ENCODE data around the gene JADE3.
"Not testable (repeated sequence)": the region's sequence is repeated elsewhere in the genome, so short reads cannot be mapped to it uniquely, and the experiment has no call there.

The JADE3 gene

DNA sequence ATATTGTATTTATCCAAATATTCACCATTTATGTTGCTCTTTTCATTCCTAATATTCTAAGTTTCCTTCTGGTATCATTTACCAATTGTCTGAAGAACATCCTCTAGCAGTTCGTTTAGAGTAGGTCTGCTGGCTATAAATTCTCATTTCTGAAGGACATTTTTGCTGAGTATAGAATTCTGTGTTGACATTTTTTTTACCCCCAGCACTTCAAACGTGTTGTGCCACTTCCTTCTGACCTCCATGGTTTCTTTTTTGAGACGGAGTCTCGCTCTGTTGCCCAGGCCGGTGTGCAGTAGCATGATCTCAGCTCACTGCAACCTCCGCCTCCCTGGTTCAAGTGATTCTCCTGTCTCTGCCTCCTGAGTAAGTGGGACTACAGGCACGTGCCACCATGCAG lies 26.4 kb downstream of the JADE3 start:
- no peak for DNase-seq

DNA sequence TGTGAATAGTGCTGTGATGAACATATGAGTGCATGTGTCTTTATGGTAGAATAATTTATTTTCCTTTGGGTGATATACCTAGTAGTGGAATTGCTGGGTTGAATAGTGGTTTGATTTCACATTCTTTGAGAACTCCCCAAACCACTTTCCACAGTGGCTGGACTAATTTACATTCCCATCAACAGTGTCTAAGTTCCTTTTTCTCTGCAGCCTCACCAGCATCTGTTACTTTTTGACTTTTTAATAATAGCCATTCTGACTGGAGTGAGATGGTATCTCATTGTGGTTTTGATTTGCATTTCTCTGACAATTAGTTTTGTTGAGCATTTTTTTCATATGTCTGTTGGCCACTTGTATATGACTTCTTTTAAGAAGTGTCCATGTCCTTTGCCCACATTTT lies 29.1 kb downstream of the JADE3 start:
- no peak for DNase-seq

DNA sequence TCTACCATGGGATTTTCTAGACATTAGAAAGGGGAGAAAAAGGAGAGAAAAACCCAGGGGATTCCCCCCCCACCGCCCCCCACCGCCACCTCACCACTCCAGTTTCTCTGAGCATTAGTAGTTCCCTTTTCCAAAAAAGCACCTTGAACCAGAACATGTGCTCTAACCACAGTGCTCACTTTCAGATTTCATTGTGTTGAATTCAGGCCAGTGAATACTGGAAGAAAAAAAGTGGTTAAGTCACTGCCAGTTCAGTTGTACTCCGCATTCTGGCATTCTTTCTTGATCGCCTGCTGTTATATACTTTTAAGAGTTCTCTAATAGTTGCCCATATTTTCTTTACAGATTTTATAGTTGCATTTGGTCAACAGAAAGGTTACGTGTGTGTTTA lies 40.9 kb downstream of the JADE3 start:
- DNase-seq: no peak

DNA sequence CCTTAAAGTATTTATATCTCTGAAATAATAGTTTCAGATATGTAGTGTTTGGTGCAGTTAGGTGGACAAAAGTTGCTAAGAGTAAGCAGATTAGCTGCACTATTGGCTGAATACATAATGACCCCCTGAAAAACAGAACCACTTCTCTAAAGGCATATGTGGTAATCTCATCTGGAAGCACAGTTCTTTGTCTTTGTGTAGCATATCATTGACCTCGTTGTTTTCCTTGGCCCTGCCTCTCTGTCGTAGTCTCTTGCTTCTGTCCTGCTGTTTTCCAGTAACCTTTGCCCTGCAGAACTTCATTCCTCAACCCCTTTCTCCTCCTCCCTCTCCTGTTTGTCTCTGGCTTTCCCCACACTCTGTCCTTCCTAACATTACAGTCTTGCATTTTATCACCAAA lies 41.4 kb downstream of the JADE3 start:
- no peak for DNase-seq

DNA sequence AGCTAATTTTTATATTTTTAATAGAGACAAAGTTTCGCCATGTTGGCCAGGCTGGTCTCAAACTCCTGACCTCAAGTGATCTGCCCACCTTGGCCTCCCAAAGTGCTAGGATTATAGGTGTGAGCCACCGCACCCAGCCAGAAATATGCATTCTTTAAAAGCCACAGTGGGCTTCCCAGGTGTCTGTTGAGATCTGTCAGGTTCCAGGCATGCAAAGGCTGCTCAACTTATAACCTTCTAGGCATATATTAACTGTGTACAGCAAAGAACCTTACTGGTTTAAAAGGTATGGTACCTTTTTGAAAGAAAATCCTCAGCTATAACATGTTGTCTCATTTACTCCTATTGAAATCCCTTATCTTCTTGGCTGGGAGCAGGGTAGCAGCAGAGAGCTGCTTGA lies 42.5 kb downstream of the JADE3 start:
- DNase-seq: no peak

DNA sequence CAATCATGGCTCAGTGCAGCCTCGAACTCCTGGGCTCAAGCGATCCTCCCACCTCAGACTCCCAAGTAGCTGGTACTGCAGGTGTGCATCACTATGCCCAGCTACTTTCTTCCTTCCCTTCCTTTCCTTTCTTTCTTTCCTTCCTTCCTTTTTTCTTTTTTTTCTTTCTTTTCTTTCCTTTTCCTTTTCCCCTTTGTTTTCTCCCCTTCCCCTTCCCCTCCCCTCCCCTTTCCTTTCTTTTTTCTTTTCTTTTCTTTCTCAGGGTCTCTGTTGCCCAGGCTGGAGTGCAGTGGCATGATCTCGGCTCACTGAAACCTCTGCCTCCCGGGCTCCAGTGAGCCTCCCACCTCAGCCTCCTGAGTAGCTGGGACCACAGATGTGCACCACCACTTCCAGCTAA lies 44.4 kb downstream of the JADE3 start:
- DNase-seq: not testable (repeated sequence)

DNA sequence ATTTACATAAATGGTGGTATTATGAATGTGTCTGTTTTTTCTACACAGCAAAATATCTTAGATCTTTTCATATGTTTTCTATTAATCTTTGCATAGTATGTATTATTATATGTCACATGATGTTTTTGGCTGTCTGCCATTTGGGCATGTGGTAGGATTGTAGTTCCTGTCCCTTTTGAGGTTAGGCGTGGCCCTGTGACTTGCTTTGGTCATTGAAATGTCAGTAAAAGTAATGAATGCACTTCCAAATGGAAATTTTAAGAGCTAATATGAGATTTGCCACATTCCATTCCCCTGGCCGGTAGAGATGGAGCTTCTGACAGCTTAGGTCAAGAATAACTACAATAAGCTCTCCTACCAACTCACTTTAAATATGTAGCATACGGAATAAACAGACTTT lies 45.1 kb downstream of the JADE3 start:
- no peak for DNase-seq

DNA sequence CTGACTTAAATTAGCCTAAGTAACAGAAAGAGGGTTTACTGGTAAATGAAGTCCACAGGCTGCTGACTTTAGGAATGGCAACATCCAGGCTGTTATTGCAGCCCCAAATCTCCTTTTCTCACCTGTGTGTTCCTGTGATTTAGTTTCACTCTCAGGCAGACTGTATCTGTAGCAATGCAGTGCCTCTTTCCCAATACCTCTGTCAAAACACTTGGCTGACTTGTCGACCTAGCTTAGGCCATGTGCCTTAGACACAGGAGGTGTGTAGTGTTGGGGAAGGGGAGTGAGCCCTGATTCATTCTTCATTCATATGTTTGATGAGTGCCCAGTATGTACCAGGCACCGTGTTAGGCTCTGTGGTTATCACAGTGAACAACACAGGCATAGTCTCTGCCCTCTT lies 46.9 kb downstream of the JADE3 start:
- DNase-seq: no peak

DNA sequence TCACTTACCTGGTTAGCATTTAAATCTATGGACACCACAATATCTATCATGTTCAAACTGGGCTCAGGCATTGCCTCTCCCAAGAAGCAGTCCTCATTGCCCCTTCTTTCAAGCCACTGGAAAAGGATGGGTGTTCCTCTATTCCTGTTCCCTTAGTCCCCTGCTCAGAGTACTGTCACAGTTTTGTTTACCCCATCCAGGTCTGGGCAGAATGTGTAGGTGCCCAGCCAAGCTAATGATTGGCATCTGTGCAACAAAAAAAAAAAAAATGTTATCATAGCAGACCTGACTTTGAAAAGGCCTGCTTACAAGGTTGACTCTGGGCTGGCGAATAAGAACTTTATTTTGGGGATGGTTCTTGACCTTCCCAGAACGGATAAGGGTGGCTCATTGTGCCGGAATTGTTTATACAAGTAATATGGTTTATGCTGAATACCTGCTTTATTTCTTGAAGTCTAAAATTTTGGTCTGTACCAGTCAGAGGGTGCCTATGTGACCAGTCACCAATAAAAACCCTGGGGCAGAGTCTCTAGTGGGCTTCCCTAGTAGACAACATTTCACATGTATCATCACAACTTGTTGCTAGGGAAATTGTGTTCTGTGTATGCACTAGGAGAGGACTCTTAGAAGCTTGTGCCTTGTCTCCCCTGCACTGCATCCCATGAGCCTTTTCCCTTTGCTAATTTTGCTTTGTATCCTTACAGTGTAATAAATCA lies 47.9 kb downstream of the JADE3 start:
- no peak for DNase-seq

DNA sequence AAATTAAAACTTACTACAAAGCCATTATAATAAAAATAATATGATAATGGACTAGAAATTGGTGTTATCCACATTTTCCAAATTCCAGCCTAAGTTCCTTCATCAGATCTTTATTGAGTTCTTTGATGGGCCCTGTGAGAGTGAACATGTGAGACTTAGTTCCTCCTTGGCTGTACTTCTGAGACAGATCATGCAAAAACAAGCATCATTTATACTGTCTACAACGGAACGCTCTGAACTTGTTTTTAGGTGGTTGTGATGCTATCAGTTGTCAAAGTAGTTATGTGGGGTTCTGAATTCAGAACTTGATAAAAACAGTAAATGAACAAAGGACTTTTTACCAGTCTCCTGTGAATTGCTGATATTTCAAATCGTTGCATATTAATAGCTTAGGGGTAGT lies 48.9 kb downstream of the JADE3 start:
- no peak for DNase-seq

DNA sequence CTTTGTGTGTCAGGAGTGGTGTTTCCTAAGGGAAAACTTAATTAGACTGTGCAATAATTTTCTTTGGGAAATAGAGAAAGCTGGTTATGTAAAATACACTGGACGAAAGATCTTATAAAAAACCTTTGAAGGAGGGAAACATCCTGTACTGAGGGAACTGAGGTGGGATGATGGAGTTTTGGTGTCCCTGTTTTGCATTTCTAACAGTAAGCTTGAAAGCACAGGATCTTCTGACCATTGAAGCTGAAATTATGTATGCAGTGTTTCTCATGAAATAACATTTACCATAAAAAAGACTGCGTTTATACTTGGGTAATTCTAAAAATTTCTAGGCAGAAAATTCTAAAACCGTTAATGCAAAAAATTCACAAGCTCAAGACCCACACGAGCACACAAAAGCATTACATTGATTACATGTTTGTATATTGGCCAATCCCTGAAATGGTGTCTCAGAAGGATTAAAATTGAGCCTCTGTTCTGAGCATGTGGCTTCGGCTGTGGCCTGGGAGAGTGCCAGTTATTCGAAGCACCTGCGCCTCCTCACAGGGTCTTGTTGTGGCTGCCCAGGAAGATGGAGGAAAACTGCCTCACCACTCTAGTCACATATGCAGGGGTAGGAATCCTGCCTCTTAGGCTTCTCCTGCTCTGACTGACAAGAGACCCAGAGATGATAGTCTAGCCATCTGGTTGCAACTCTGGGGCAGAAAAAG lies 49.5 kb downstream of the JADE3 start:
- no peak for DNase-seq

DNA sequence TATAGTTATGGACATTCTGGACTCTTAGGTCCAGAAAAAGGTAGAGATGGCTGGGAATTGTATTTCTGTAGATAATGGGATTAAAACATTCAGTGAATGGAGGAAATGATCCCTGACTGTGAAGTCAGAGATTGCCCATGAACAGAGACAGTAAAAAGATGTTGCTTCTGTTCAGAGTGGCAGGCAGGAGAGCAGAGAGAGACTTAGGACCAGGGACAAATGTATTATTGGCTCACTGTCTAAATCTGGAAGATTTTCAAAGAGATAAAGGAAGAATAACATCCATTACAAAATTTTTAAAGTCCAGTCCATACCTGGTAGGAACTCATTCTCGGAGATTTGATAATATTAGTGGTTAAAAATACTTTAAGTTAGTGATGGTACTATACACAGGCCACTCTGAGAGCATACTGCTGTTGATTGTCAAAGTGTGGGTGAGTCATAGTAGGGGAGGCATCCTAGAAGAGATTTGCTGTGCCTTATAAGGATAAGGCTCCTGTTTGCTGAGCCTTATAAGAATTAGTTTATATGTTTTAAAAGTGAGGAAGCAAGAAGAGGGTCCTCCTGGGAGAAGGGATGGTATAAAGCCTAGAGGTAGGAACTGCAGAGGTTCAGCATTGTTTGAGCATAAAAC lies 53.0 kb downstream of the JADE3 start:
- DNase-seq: peak; percentile 51

DNA sequence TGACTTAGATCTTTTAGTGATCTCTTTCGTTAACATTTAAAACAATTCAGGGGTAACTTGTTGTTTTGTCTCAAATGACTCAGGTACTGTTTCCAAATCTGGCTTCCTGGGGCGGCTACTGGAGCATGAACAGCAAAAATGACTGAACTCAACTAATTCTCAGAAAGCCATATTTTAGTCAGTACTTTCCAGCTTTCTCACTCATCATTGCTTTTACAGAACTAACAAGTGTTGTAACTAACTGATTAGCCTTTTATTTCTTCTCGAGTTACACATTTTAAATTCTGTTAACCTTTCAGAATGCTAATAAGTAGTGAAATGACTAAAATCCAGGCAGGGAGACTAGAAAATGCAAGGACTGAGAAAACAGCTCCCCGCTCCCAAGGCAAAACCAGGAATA lies 55.3 kb downstream of the JADE3 start:
- no peak for DNase-seq

DNA sequence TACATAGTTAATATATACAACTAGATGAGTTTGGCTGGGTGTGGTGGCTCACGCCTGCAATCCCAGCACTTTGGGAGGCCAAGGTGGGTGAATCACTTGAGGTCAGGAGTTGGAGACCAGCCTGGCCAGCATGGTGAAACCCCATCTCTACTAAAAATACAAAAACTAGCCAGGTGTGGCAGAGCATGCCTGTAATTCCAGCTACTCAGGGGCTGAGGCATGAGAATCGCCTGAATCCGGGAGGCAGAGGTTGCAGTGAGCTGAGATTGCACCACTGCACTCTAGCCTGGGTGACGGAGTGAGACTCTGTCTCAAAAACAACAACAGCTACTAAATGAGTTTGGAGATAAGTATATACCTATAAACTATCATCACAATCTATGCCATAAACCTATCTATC lies 64.8 kb downstream of the JADE3 start:
- DNase-seq: not testable (repeated sequence)

DNA sequence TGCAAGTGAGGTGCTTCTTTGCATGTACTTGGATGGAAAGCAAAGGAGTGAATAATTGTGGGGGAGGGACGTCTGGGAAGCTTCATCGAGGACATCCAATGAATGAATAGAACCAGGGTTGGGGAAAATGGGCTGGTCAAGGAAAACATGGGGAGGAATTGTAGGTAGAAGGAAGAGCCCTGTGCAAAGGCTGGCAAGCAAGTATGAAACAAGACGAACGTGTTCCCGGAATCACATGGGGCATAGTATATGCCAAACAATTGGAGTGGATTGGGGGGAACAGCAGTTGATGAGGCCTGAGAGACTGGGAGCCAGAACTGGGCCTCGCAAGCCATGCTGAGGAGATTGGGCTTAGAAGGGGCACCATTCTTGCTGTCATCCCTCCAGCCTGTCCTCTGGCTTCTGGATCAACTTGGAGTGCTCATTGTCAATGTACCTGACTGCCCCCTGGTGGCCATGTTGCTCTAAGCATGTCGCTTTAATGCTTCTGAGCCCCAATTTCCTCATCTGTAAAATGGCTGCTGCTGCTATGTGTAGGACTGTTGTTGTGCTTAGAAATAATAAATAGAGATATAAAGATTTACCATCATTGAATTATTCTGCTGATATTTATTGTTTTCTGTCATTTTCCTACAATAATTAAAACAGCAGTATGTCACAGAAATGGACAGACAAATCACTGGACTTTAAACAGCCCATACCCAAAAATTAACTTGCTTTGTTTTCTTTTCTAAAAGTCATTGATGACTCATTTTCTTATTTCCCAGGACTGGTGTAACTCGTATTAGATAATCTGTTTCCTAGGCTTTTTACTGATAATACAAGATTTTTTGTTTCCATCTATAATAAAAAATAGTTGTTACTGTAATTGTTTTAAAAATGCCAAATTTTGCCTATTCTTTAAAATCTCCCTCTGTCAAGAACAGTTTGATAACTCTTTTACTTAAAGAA lies 66.4 kb downstream of the JADE3 start:
- peak; percentile 65 for DNase-seq

DNA sequence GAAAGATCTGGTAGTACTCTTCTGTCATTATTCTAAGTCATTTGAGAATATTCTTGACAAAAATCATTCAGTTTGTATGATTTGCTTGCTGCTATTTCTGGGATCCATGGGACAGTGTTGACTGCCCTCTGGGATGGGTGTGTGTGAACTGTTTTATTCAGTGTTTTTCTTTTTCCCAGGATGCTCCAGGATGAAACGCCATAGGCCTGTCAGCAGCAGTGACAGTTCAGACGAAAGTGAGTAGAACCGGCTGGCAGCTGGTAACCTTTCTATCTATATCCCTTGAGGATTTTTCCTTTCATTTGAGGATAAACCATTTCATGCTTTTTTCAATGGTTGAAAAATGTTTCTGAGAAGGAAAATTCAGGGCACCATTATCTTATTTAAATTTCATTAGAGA lies 72.5 kb downstream of the JADE3 start:
- DNase-seq: no peak

DNA sequence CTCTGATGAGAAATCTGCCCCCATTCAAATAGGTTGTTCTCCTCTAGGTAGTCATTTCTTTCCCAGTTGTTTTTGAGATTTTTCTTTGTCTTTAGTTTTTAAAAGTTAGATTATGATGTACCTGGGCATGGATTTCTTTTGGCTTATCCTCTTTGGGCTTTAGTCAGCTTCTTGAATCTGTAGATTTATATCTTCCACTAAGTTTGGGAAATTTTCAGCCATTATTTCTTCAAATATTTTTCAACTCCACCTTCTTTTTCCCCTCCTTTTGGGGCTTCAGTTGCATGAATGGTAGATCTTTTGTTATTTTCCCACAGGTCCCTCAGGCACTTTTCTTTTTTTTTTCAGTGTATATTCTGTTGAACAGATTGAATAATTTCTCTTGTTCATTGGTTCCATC lies 77.3 kb downstream of the JADE3 start:
- DNase-seq: no peak

DNA sequence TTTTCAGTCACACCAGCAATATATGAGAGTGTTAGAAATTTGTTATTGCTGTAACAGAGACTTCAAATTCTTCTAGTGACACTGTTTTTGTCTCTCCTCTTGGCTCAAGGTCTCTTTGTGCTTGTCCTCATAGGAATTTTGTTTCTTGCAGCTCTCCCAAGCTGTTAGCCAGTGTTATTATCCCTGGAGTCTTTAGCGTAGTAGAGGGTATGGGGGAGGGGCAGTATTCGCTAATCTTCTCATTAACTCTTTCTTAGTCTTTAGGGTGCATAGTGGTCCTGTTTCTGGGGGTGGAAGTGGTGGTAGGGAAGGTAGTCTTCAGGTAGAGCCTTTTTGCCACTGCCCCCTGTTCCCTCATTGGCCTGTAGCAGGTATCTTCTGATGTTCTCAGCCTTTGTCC lies 79.4 kb downstream of the JADE3 start:
- DNase-seq: no peak

DNA sequence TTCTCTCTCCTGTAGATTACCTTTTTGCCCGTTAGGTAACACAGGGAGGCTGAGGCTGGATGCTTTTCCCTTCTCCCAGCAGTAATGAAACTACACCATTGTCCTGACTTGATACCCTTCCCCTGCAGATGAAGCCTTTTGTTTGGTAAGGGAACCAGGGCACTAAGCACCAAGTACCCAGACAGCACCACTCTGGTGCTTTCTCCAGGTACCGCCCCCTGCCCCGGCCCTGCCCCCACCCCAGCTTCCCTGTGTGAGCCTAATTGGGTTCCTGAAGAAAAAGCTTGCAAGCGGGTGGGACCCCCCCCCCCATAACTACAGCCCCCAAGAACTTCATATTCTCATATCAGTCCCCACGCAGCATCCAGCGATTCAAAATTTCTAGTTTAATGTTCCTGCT lies 79.8 kb downstream of the JADE3 start:
- no peak for DNase-seq

DNA sequence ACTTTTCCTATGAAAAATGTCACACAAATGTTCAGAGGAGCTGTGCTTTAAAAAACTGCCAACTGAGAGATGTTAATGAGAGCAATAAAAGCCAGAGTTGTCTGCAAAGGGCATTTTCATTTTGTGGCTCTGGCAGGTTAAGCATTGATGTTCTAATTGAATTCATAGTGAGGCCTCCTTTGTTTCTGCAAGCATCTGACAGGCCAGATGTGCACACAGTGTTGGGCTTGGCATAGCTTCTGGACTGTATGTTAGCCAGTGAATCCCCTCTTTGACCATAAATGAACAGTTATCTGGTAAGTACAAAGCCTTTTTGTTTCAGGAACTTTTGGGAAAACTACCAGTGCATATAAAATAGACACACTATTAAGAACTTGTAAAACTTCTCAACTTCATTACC lies 81.9 kb downstream of the JADE3 start:
- DNase-seq: no peak

DNA sequence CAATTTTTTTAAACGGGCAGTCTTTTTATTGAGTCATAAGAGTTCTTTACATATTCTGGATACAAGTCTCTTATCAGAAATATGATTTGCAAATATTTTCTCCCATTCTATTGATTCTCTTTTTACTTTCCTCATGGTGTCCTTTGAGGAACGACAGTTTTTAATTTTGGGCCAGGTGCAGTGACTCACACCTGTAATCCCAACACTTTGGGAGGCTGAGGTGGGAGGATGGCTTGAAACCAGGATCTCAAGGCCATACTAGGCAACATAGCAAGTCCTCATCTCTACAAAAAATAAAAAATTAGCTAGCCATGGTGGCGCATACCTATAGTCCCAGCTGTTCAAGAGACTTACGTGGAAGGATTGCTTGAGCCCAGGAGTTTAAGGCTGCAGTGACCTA lies 99.9 kb downstream of the JADE3 start:
- DNase-seq: no peak

DNA sequence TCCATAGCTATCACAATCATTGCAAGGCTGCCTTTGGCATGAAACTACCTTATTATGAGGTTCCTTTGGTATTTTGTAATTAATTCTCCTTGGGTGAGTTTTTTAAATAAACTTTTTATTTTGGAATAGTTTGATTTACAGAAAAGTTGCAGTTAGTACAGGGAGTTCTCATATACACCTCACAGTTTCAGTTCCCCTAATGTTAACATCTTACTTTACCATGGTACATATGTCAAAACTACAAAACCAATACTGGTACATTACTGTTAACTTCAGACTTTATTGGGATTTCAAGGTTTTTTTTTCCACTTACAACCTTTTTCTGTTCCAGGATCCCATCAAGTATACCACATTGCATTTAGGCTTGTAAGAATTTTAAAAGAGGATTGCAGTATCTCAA lies 114.0 kb downstream of the JADE3 start:
- DNase-seq: no peak

DNA sequence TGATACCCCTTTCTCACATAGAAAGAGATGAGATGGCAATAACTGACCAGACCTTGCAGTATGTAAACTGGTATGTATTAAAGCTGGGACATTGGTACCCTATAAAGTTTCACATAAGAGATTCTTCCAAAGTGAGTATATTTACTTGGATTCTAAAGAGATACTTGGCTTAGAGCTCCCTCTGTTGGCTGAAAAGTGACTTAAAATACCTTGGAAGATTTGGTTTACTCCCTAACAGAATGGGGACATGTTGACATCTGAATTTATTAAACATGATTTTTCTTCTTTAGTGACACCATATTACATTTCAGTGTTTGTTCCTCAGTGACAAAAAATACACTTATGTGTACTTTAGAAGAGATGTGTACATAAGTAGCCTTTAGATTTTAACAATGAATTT lies 118.1 kb downstream of the JADE3 start:
- DNase-seq: peak; percentile 30
